HG03175 (cell line): ENCODE data around the gene SLC34A1.
"Not testable (repeated sequence)": the region's sequence is repeated elsewhere in the genome, so short reads cannot be mapped to it uniquely, and the experiment has no call there.

Experiments used
- ATAC-seq: cut with Tn5 transposase; IDR thresholded peaks from one replicate; pipeline ENCODE4 v1.9.1; 2021; ENCODE audit warnings: mild to moderate bottlenecking, moderate library complexity; ENCODE audit not compliant: unreplicated experiment

SLC34A1 gene, protein sequence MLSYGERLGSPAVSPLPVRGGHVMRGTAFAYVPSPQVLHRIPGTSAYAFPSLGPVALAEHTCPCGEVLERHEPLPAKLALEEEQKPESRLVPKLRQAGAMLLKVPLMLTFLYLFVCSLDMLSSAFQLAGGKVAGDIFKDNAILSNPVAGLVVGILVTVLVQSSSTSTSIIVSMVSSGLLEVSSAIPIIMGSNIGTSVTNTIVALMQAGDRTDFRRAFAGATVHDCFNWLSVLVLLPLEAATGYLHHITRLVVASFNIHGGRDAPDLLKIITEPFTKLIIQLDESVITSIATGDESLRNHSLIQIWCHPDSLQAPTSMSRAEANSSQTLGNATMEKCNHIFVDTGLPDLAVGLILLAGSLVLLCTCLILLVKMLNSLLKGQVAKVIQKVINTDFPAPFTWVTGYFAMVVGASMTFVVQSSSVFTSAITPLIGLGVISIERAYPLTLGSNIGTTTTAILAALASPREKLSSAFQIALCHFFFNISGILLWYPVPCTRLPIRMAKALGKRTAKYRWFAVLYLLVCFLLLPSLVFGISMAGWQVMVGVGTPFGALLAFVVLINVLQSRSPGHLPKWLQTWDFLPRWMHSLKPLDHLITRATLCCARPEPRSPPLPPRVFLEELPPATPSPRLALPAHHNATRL

GRCh38 chr5:177384134-177384533 is at the start of gene SLC34A1:
SLC34A1 (plus strand) TSS chr5:177384434; CDS start chr5:177385742, 1,308 bp downstream.
- ATAC-seq: no peak

GRCh38 chr5:177334781-177335700 is 49.2 kb upstream of the SLC34A1 start:
- ATAC-seq: no peak

DNA sequence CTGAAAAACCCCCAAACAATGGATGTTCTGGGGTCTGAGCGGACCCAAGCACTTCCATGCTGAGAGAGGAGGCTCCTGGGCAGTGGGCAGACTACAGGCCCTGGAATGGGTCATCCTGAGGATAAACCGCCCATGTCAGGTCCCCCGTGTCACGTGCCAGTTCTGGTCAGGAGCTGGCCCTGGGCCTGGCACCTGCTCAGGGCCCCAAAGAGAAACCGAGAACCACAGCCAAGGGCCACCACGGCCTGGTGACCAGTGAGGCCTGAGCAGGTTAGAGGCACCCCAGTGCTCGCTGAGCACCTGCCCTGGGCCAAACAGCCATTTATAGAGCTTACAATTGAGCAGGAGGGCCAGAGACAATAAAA is 48.6 kb upstream of the SLC34A1 start:
- ATAC-seq: no peak

DNA sequence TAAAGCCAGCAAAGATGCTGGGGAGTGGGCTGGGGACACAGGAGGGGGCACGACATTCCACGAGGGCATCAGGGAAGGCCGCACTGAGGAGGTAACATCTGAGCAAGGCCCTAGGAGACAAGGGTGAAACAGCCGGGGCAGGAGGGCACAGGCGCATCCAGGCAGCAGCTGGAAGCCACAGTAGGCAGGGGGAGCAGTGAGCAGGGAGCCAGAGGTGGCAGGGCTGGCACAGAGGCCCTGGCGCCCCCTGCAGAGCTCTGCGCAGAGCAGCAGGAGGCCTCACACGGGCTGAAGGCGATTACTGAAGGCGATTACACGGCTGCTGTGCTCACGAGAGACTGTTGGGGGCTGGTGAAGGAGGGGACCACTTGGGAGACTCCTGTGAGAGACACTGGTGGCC is 48.1 kb upstream of the SLC34A1 start:
- no peak for ATAC-seq

DNA sequence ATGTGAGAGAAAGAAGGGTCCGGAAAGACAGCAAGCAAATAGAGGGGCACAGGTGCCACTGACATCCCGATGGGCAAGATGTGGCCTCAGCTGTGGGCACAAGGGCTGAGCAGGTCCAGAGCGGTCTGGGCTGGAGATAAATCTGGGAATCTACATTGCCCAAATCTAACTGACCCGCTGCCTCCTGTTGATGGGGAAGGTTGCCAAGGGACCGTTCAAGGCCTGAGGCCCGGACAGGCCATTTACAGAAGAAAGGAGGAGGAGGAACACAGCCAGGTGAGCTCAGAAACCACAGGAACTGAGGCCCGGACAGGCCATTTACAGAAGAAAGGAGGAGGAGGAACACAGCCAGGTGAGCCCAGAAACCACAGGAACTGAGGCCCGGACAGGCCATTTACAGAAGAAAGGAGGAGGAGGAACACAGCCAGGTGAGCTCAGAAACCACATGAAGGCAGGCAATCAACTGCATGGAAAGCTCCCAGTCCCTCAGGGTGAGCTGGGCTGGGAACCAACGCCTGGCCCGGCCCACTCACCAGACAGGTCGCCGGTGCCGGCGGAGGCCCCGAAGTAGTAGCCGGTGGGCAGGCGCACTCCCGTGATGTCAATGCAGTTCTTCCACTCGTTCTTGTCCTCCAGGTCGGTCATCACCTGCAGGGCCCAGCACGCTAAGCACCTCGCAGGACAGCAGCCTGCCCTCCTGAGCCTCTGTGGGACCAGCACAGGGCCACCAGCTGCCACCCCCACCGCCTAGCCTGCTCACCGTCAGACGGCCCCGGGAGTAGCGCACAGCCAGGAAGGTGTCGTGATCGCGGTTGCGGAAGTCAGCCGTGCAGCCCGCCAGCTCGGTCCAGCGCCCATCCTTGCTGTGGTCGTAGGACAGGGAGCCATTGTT is 47.4 kb upstream of the SLC34A1 start:
- no peak for ATAC-seq

GRCh38 chr5:177338251-177339106 is 45.8 kb upstream of the SLC34A1 start:
- ATAC-seq: no peak

DNA sequence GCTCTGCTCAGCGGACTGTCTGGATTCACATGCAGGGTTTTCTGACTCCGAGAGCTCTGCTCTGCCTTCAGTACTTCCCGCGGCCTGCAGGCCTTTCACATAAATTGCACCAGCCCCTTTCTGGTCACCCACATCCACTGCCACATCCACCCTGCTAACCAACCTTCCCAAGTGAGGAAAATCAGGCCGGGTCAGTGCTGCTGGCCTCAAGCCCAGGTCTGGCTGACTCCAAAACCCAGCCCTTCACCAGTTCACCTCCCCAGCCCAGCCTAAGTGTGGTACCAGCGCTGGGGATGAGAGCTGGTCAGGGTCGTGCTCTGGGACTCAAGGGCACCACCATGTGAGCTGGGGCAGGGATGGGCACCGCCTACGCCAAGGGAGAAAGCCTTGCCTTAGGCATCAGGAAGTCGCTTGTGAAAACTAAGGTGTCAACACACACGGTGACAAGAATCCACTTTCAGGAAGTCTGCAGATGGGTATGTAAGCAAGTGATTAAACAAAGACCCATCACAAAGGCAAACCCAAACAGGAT is 45.1 kb upstream of the SLC34A1 start:
- ATAC-seq: no peak

DNA sequence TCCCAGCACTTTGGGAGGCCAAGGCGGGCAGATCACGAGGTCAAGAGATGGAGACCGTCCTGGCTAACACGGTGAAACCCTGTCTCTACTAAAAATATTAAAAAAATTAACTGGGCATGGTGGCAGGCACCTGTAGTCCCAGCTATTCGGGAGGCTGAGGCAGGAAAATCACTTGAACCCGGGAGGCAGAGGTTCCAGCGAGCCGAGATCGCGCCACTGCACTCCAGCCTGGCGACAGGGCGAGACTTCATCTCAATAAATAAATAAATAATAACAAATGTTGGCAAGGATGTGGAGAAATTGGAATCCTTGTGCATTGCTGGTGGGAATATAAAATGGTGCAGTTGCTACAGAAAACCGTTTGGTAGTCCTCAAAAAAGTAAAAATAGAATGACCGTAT is 41.2 kb upstream of the SLC34A1 start:
- ATAC-seq: not testable (repeated sequence)

GRCh38 chr5:177343777-177344176 is 40.5 kb upstream of the SLC34A1 start:
- ATAC-seq: no peak

GRCh38 chr5:177344891-177345290 is 39.3 kb upstream of the SLC34A1 start:
- no peak for ATAC-seq

- ATAC-seq: no peak
Measured at GRCh38 chr5:177346820-177347219, 37.4 kb upstream of the SLC34A1 start.

DNA sequence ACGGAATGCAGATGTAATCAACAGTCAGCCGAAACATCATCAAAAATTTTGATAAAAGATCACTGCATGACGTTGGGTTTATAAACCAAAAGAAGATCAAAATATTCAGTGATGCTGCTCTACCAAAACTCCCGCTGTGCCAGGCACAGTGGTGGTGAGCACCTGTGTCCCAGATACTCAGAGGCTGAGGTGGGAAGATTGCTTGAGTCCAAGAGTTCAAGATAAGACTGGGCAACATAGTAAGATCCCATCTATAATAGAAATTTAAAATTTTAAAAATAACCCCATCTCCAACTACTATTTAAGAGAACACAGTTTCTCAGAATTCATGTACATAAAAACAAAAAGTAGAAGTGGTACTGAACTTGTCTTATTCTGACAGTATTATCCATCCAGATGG is 36.5 kb upstream of the SLC34A1 start:
- no peak for ATAC-seq

DNA sequence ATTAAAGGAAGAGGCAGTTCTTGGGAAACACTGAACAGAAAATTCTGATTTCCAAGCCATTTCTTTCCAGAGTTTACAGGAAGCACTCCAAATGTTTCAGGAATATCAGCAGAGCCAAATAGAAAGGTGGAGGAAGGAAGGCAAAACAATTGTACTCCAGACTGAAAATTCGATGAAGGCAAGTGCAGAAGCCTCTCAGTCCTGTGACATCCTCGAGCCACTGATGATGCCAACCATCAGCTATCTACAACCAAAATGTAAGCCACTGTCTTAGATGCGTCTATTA is 34.9 kb upstream of the SLC34A1 start:
- no peak for ATAC-seq

- ATAC-seq: no peak
Measured at GRCh38 chr5:177349762-177350161, 34.5 kb upstream of the SLC34A1 start.

DNA sequence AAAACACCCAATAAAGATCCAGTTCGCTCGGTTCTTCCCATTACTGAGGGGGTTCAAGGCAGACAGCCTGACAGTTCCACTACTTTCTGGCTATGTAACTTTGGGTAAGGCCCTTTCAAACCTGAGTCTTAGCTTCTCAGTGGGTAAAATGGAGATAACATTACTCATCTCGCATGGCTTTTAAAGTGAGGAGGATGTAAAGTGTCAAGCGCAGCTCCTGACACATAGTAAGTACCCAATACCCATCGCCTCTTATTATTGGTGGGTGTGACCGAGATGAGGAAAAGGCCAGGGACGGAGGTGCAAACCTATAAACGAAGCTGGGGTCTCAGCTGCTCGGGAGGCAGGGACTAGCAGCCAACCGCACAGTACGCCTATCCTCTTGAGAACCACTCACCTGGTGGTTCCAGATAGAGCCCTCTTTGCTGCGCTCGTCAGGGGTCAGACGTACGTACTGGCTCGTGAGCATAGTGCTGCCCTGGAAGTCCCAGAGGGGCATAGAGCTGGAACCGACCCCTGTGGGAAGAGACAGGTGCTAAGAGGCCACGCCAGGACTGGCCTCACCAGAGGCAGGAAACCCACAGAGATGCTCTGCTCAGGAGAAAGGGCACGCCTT is 33.4 kb upstream of the SLC34A1 start:
- ATAC-seq: no peak

DNA sequence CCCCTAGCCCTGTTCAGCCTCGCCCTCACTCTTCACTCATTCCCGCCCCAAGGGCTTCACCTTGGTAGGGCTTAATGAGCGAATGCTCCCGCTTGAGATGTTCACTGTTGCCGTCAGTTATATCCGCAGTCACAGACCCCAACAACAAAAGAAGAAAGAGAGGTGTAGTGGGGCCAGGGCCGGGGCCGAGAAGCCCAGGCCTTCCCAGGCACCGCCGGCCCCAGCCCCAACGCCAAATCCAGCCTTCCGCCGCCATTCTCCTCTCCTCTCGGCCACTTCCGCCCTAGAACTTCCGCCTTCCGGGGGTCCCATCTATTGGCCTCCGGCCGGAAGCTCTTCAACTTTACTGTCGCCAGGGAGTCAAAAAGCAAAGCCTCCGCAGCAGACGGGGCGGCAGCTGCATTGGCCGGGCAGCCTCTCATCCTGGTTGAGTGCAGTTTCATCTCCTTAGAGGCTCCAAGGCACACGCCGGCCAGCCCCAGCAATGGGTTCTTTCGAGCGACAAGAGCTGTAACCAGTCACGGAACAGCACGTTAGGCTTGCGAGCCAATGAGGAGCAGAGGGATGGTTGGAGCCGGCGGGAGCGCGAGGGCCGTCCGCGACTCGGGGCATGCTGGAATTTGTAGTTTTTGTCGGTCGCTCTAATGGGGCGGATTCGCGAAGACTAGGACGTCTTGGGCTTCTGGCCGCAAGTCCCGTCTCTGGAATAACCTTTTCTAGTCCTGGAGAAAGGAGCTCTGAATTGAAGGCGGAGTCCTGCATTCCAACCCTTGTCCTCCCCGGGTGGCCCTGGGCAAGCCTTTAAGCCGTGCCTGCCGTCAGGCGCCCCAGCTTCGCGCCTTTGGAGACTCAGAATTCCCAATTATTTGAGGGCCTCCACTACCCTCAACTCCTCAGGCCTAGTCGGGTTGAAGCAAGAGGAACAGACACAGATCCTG is 32.6 kb upstream of the SLC34A1 start, which contains the start of gene LMAN2:
Gene LMAN2 (minus strand): TSS at position 277 of the 938 bp plus-strand sequence. CDS start 21 bp downstream, at position 256.
- ATAC-seq: peak; percentile 94

GRCh38 chr5:177353093-177353492 is 31.1 kb upstream of the SLC34A1 start:
- ATAC-seq: no peak

GRCh38 chr5:177354256-177354655 is 30.0 kb upstream of the SLC34A1 start:
- ATAC-seq: no peak
